BLaER1 treated with 17β-estradiol and CSF1 and Interleukin-3, amounts not matched to agents 10 nM and 100 nM (cell line): Measurements from ENCODE around the gene EPYC.

Experiments
- H3K27ac ChIP-seq, 11 experiments: shearing (Covaris generic); formaldehyde crosslinking; 2 replicates each; pipeline ENCODE4 v1.8.1; 2022
- H3K27me3 ChIP-seq, 11 experiments: shearing (Covaris generic); formaldehyde crosslinking; 2 replicates each; pipeline ENCODE4 v1.8.1; 2022
- H3K36me3 ChIP-seq, 11 experiments: shearing (Covaris generic); formaldehyde crosslinking; 2 replicates each; pipeline ENCODE4 v1.8.1; 2022
- H3K4me1 ChIP-seq, 10 experiments: shearing (Covaris generic); formaldehyde crosslinking; 2 replicates each; pipeline ENCODE4 v1.8.1; 2022
- H3K4me2 ChIP-seq, 11 experiments: shearing (Covaris generic); formaldehyde crosslinking; 2 replicates each; pipeline ENCODE4 v1.8.1; 2022
- H3K4me3 ChIP-seq, 10 experiments: shearing (Covaris generic); formaldehyde crosslinking; 2 replicates each; pipeline ENCODE4 v1.8.1; 2022
- H3K9ac ChIP-seq, 11 experiments: shearing (Covaris generic); formaldehyde crosslinking; 2 replicates each; pipeline ENCODE4 v1.8.1; 2022
- H3K9me3 ChIP-seq, 11 experiments: shearing (Covaris generic); formaldehyde crosslinking; replicated peaks in 1 of 11; 2 replicates each; pipeline ENCODE4 v1.8.1; 2022
- H4K20me1 ChIP-seq, 11 experiments: shearing (Covaris generic); formaldehyde crosslinking; 2 replicates each; pipeline ENCODE4 v1.8.1; 2022
- Cebpa-rat ChIP-seq, 11 experiments: shearing (Covaris generic); IDR thresholded peaks; 2 replicates each; pipeline ENCODE4 v1.8.1; 2022

The EPYC gene

DNA sequence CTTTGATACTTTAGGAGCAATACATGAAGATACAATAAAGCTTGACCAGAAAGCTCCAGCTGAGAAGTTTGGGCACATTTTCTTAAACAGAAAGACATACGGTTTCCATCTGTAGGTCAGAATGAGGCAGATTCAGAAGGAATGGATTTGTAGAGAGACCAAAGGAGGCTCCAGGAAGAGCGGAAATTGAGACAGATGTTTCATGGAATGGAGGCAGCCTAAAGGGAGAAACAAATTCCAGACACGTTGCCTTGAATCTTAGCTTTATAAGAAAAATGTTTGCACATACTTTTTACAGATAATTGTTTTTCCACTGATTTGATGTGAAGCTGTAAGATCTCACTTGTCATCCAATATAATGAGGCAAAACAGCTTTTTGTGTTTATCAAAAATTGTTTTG, 24.8 kb downstream of the EPYC start:
- no peaks in the 10 kb centered on the region for H3K9me3 ChIP-seq
- H3K4me1 ChIP-seq = 0 out of 20 replicates have a peak, but pooled peaks cover 0 to 7% (median 0%) of the 10 kb centered on the region in 10 experiments
- H3K4me3 ChIP-seq = no peak overlapping the region
- H3K36me3 ChIP-seq = no peaks in the 10 kb centered on the region
- no peaks in the 10 kb centered on the region for H4K20me1 ChIP-seq
- H3K4me2 ChIP-seq = no peak overlapping the region
- H3K27me3 ChIP-seq = no peaks in the 10 kb centered on the region
- no peak overlapping the region for H3K9ac ChIP-seq
- TF ChIP-seq Cebpa-rat (IDR thresholded peaks at IDR 0.05) = no peak
- H3K27ac ChIP-seq = no peak overlapping the region

DNA sequence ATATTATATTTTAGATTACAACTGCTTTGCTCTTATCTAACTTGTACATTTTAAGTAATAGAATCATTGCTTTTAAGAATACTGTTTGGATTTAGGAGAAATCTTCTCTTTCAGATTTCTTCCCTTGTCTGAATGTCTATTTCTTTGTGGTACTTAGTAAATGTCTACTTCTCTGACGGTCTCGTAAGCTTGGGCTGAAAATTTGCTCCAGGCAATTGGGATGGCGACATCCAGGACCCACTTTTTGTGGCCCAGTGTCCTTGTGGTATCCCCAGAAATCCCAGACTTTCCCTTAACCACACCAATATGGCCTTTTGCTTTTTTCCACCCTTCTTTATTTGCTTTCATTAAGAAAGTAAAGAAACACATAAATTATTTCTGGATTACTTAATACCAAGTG, 25.8 kb downstream of the EPYC start:
- H3K9me3 ChIP-seq = no peaks in the 10 kb centered on the region
- no peaks in the 10 kb centered on the region for H3K36me3 ChIP-seq
- no peak overlapping the region for H3K9ac ChIP-seq
- TF ChIP-seq Cebpa-rat (IDR thresholded peaks at IDR 0.05) = no peak
- H3K4me2 ChIP-seq = no peak overlapping the region
- H3K4me1 ChIP-seq = 0 out of 20 replicates have a peak, but pooled peaks cover 0 to 7% (median 0%) of the 10 kb centered on the region in 10 experiments
- H3K27ac ChIP-seq = no peak overlapping the region
- H3K27me3 ChIP-seq = no peaks in the 10 kb centered on the region
- H4K20me1 ChIP-seq = no peaks in the 10 kb centered on the region
- H3K4me3 ChIP-seq = no peak overlapping the region

DNA sequence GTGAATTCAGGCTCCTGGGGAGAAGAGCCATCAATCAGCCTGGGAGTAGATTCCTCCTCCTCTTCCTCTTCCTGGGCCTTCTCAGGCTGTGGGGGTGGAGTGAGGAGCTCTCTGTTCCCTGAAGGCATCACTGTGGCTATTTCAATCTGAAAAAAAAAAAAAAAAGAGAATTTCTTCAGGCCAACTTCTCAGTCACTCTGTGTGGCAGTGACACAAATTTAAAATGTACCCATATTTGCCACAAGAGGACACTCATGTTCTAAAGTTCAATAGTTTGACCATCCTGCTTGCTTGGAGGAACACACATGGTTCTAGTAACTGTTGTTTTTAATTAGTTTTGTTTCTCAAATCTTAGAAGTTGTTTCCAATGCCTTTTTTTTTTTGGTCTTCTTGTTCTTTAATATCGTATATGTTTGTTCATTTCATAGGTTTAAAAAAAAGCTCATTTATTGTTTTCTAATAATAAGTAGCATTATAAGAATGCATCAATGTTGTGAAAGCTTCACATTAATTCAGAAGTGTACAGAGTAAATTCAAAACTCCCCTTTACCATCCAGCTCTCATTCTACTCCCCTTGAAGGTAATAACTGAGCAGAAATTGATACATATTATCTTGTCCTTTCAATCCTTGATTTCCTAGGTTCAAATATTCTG, 26.5 kb downstream of the EPYC start:
- TF ChIP-seq Cebpa-rat (IDR thresholded peaks at IDR 0.05) = no peak
- H3K4me1 ChIP-seq = 0 out of 20 replicates have a peak, but pooled peaks cover 0 to 7% (median 0%) of the 10 kb centered on the region in 10 experiments

DNA sequence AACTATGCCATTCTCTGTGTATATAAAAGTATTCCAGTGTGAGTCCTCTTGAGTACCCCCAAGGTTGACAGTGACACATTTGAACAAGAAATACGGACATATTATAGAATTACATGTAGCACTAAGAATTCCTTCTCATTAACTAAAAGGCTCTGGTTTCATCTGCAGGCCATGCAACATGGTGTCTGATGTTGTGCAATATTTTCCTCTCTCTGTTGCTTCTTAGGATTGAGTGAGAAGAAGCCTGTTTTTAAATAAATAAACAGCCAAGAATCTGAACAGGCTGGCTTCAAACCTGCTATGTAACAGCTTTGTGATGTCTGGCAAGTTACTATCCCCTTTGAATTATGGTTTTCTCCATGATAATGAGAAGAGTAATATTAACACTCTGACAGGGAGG, 27.5 kb downstream of the EPYC start:
- Histone ChIP-seq H3K9me3 (no peaks in the 10 kb centered on the region), H3K4me2 (no peak overlapping the region), H4K20me1 (no peaks in the 10 kb centered on the region), H3K4me1 (0 out of 20 replicates have a peak, but pooled peaks cover 0 to 7% (median 0%) of the 10 kb centered on the region in 10 experiments), H3K27me3 (no peaks in the 10 kb centered on the region), H3K36me3 (no peaks in the 10 kb centered on the region), H3K9ac (no peak overlapping the region), H3K4me3 (no peak overlapping the region), H3K27ac (no peak overlapping the region)
- no peak for TF ChIP-seq Cebpa-rat (IDR thresholded peaks at IDR 0.05)

More for the DNA sequence above, 26.5 kb downstream of the EPYC start:
- Histone ChIP-seq H3K36me3 (no peaks in the 10 kb centered on the region), H3K4me3 (no peak overlapping the region), H3K27me3 (no peaks in the 10 kb centered on the region), H4K20me1 (no peaks in the 10 kb centered on the region), H3K27ac (no peak overlapping the region), H3K4me2 (no peak overlapping the region), H3K9ac (no peak overlapping the region), H3K9me3 (no peaks in the 10 kb centered on the region)

DNA sequence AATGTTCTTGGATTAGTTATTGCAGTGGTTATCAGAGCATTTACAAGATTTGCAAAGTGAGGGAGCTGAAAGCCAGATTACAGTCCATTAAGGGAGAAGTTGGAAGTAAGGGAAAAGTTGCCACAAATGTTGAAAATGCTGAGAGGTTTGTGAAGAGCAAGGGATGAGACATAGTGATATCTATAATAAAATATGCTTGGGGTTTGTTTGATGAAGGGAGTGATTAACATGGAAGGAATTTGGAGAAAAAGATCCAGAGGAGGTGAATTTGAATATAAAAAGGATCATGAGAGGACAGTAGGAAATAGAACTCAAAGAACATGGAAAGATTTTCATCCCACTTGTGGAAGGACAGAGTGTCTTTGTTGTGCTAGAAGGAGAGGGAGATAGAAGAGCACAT, 30.5 kb downstream of the EPYC start:
- Histone ChIP-seq H3K4me1 (0 out of 20 replicates have a peak, but pooled peaks cover 0 to 7% (median 0%) of the 10 kb centered on the region in 10 experiments), H3K27me3 (no peaks in the 10 kb centered on the region), H3K9ac (no peak overlapping the region), H3K4me2 (no peak overlapping the region), H3K9me3 (no peaks in the 10 kb centered on the region), H3K36me3 (no peaks in the 10 kb centered on the region), H3K4me3 (no peak overlapping the region), H3K27ac (no peak overlapping the region), H4K20me1 (no peaks in the 10 kb centered on the region; a peak in 1 of 22 replicates)
- TF ChIP-seq Cebpa-rat (IDR thresholded peaks at IDR 0.05) = no peak

DNA sequence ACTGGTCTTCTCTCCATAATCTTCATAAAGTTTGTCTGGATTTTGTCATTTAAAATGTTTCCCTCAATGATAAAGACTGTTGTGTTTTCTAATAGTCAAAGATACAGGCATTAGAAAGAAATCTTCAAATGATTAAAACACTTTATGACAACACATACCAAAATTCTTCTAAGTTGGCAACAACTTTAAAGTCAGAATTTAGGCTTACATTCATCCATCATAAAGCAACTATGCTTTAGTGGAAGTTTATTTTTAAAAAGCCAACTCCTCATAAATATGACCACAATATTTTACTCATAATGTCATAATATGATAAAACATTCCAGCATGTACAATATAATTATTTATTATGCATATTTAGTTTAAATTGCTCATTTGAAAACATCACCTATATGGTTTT, 32.5 kb downstream of the EPYC start:
- Histone ChIP-seq H3K27me3 (no peaks in the 10 kb centered on the region), H3K4me3 (no peak overlapping the region), H4K20me1 (no peaks in the 10 kb centered on the region; a peak in 1 of 22 replicates), H3K27ac (no peak overlapping the region), H3K36me3 (no peaks in the 10 kb centered on the region), H3K9ac (no peak overlapping the region), H3K9me3 (no peaks in the 10 kb centered on the region), H3K4me1 (0 out of 20 replicates have a peak, but pooled peaks cover 0 to 7% (median 0%) of the 10 kb centered on the region in 10 experiments), H3K4me2 (no peak overlapping the region)
- TF ChIP-seq Cebpa-rat (IDR thresholded peaks at IDR 0.05) = no peak

DNA sequence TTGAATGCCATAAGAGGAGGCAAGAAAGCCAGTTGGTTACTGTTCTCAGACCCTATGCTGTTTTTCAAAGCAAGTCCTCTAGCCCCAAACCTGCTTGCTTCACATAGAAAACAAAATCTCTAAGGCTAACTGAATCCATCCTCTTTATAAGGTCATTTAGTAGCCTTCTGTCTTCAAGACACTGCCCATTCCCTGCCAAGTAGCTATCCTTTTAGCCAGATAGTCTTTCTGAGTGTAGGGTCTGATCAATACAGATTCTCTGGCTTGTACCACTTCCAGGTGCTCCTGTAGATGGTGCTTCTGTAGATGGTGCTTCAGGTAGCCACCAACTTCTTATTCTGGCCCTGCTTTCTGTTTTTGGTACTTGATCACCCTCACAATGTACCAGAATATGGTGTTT, 33.9 kb downstream of the EPYC start:
- no peak overlapping the region for H3K27ac ChIP-seq
- no peak overlapping the region for H3K4me2 ChIP-seq
- no peaks in the 10 kb centered on the region for H3K4me1 ChIP-seq
- H3K9ac ChIP-seq = no peak overlapping the region
- no peaks in the 10 kb centered on the region for H3K27me3 ChIP-seq
- H4K20me1 ChIP-seq = no peaks in the 10 kb centered on the region; a peak in 1 of 22 replicates
- H3K36me3 ChIP-seq = no peaks in the 10 kb centered on the region
- no peak overlapping the region for H3K4me3 ChIP-seq
- TF ChIP-seq Cebpa-rat (IDR thresholded peaks at IDR 0.05) = no peak
- no peaks in the 10 kb centered on the region for H3K9me3 ChIP-seq

DNA sequence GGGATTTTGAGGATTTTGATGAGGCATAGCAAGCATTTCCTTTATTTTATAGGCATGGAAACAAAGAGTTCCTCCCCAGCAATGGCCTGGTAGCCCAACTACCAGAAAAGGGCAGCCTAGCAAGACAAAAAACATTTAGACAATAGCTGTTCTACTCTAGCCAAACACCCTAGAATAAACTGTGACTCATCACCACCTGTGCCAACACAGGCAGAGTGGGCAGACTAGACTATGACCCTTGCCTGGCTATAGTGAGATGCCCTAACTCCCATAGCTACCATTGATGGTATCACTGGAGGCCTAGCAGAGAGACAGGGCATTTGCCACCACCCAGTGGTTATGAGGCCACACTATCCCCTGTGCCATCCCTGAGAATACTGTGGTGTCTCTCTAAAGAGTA, 34.3 kb downstream of the EPYC start:
- Histone ChIP-seq H3K4me3 (no peak overlapping the region), H3K27me3 (no peaks in the 10 kb centered on the region), H4K20me1 (no peaks in the 10 kb centered on the region; a peak in 1 of 22 replicates), H3K27ac (no peak overlapping the region), H3K36me3 (no peaks in the 10 kb centered on the region), H3K9me3 (no peaks in the 10 kb centered on the region), H3K9ac (no peak overlapping the region), H3K4me1 (no peaks in the 10 kb centered on the region), H3K4me2 (no peak overlapping the region)
- TF ChIP-seq Cebpa-rat (IDR thresholded peaks at IDR 0.05) = no peak

DNA sequence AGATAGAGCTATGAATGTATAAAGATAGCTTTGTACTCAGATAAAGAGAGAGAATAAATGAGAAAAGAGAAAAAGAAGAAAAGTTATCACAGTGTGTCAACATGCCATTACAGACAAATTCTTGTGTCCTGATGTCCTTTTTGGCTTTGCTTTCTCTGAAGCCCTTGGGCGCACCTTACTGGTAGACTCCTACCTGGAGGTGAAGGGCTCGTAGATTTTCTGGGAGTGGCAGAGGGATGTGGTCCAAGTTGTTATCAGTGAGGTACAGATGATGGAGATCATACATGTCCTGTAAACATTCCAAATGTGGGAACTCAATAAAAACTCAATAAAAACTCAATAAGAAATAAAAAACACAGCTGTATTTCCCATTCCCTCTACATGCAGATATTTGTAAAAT, 34.9 kb downstream of the EPYC start:
- no peak for TF ChIP-seq Cebpa-rat (IDR thresholded peaks at IDR 0.05)
- no peaks in the 10 kb centered on the region for H3K9me3 ChIP-seq
- H3K4me2 ChIP-seq = no peak overlapping the region
- H3K27ac ChIP-seq = no peak overlapping the region
- no peaks in the 10 kb centered on the region for H3K36me3 ChIP-seq
- no peaks in the 10 kb centered on the region for H3K27me3 ChIP-seq
- no peak overlapping the region for H3K9ac ChIP-seq
- H3K4me1 ChIP-seq = no peaks in the 10 kb centered on the region
- no peak overlapping the region for H3K4me3 ChIP-seq
- no peaks in the 10 kb centered on the region; a peak in 1 of 22 replicates for H4K20me1 ChIP-seq

DNA sequence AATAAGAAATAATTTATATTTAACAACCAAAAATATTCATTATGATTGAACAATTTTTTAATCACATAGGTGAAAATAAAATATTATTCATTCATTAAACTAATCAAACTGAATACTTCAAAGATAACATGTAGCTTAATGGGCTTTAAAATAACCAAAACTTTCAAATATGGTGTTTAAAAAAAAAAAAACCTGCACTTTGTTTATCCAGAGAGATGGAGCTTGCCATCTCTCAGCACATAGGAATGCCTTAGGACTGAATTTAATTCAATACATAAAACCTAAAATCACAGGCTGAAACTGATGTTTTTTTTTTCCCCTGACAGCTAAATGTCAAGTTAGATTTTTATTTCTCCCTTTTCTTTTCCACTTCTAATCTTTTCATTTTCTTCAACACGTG, 35.4 kb downstream of the EPYC start:
- Histone ChIP-seq H3K4me3 (no peak overlapping the region), H4K20me1 (no peaks in the 10 kb centered on the region; a peak in 1 of 22 replicates), H3K4me2 (no peak overlapping the region), H3K27ac (no peak overlapping the region), H3K9ac (no peak overlapping the region), H3K27me3 (no peaks in the 10 kb centered on the region), H3K9me3 (no peaks in the 10 kb centered on the region), H3K4me1 (no peaks in the 10 kb centered on the region), H3K36me3 (no peaks in the 10 kb centered on the region)
- no peak for TF ChIP-seq Cebpa-rat (IDR thresholded peaks at IDR 0.05)
